Transverse colon (tissue), 4 donors: ENCODE results near the gene SRL. TPM values are rescaled to one million over a fixed set of nuclear protein-coding genes. Genes with fewer than 3 reads are reported as not detected.

Source experiments
- DNase-seq: peaks from one replicate; pipeline ENCODE4 v3.0.0-alpha.2; 2019
- H3K27ac ChIP-seq, 4 donors: fragments of 200-600 bp; sonication (generic); 2 replicates each; pipeline ENCODE4 v1.5.1; 2016 to 2018; ENCODE audit warnings: inconsistent platforms in 4 of 4
- H3K27me3 ChIP-seq: fragments of 200-600 bp; sonication (generic); 2 replicates; pipeline ENCODE4 v1.5.1; 2017; ENCODE audit warnings: inconsistent platforms
- H3K36me3 ChIP-seq, 4 donors: fragments of 200-600 bp; sonication (generic); 2 replicates each; pipeline ENCODE4 v1.5.1; 2017 to 2019; ENCODE audit warnings: inconsistent platforms in 4 of 4
- H3K4me1 ChIP-seq, 4 donors: fragments of 200-600 bp; sonication (generic); 2 replicates each; pipeline ENCODE4 v1.5.1; 2017 to 2020; ENCODE audit warnings: inconsistent platforms in 4 of 4
- H3K4me3 ChIP-seq, 4 donors: fragments of 200-600 bp; sonication (generic); 1 replicate in 1 of 4; 2 replicates in 3 of 4; pipeline versions ENCODE4 v1.5.1 to v1.6.1; 2017 to 2019; ENCODE audit warnings: inconsistent platforms in 4 of 4
- H3K9me3 ChIP-seq, 2 donors: fragments of 200-600 bp; sonication (generic); 2 replicates each; pipeline ENCODE4 v1.5.1; 2017 to 2019; ENCODE audit warnings: inconsistent platforms in 2 of 2
- EP300 ChIP-seq: sonication (generic); formaldehyde crosslinking; IDR thresholded peaks from one replicate; pipeline ENCODE4 v1.6.1; 2017; ENCODE audit warnings: antibody characterized with exemption, low read depth
- POLR2A ChIP-seq: fragments of 450-650 bp; IDR thresholded peaks from one replicate; pipeline ENCODE4 v1.6.1; 2016; ENCODE audit warnings: antibody characterized with exemption, mild to moderate bottlenecking, moderate library complexity
- POLR2AphosphoS5 ChIP-seq, 3 donors: sonication (generic); formaldehyde crosslinking; IDR thresholded peaks; one replicate each; pipeline ENCODE4 v1.6.1; 2016; ENCODE audit warnings: antibody characterized with exemption in 3 of 3
- WGBS, 2 donors: methylation state at CpG; one replicate each; pipeline ENCODE4 v1.1.5; 2018; ENCODE audit warnings: low coverage in 1 of 2; 5-methylcytosine and 5-hydroxymethylcytosine counted together
- in situ Hi-C, 4 donors: fragments of 200-750 bp; cut with MboI; loops; one replicate each; pipeline versions ENCODE4 v1.15.0 to v1.15.1; 2017; ENCODE audit warnings: low sequenced_read_pairs in 3 of 4, low pct_ligation_motif_present in 1 of 4, low pct_unique_long_range_greater_than_20kb in 1 of 4
- intact Hi-C: fragments of 100-400 bp; cut with DNase I; formaldehyde crosslinking; loops from one replicate; pipeline ENCODE4 v1.15.1; 2023; ENCODE audit warnings: low total_unique reads
- total RNA-seq, 4 donors: library from RNA; depleted of rRNA; stranded (reverse); fragments of >200 nt; gene quantifications; one replicate each; pipeline ENCODE4 v1.1.0, GENCODE V29; 2016
- TF ChIP-seq, protein P1 (sequence below), 5 experiments: fragments of 200-600 bp in 3 of 5; fragments of 450-650 bp in 2 of 5; sonication (generic) in 3 of 5; IDR thresholded peaks; 1 replicate in 2 of 5; 2 replicates in 3 of 5; pipeline ENCODE4 v1.5.1; 2016 to 2017; ENCODE audit warnings: antibody characterized with exemption in 5 of 5, inconsistent platforms in 3 of 5, mild to moderate bottlenecking in 2 of 5, moderate library complexity in 1 of 5

SRL gene
- total RNA-seq, 4 donors from 2014 or later: 0.32 to 0.68 TPM; not detected in 2

DNA sequence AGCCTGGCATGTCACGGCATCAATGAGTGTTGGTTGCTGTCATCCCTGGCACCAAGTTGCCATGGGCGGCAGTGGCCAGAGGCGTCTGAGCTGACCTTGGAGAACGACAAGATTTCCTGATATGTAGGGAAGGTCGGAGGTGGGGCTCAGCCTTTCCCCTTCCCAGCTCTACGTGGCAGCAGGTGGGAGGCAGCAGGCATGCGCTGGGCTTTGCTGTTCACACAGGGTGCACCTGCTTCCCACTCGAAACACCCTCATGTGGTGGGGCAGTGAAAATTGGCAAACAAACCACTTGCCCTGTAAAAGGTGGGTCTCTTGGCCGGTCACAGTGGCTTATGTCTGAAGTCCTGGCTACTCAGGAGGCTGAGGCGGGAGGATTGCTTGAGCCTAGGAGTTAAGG, 43.3 kb upstream of the SRL start:
- intact Hi-C loops: no loop called here

DNA sequence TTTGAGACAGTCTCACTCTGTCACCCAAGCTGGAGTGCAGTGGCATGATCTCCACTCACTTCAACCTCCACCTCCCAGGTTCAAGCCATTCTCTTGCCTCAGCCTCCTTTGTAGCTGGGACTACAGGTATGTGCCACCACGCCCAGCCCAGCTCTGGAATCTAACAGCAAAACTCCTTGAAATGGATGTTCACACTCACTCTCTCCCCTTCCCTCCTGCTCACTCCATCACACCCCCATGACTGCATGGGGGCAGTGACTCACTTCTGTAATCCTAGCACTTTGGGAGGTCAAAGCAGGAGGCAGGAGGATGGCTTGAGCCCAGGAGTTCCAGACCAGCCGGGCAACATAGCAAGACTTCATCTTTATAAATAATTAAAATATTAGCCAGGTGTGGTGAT, 42.1 kb upstream of the SRL start:
- TF ChIP-seq EP300 (no peak), POLR2A (no peak), POLR2AphosphoS5 (IDR thresholded peaks at IDR 0.05) (no peak)
- TF ChIP-seq, protein P1, sequence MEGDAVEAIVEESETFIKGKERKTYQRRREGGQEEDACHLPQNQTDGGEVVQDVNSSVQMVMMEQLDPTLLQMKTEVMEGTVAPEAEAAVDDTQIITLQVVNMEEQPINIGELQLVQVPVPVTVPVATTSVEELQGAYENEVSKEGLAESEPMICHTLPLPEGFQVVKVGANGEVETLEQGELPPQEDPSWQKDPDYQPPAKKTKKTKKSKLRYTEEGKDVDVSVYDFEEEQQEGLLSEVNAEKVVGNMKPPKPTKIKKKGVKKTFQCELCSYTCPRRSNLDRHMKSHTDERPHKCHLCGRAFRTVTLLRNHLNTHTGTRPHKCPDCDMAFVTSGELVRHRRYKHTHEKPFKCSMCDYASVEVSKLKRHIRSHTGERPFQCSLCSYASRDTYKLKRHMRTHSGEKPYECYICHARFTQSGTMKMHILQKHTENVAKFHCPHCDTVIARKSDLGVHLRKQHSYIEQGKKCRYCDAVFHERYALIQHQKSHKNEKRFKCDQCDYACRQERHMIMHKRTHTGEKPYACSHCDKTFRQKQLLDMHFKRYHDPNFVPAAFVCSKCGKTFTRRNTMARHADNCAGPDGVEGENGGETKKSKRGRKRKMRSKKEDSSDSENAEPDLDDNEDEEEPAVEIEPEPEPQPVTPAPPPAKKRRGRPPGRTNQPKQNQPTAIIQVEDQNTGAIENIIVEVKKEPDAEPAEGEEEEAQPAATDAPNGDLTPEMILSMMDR (IDR thresholded peaks at IDR 0.05): no peak
- no peaks in the 10 kb centered on the region for H3K9me3 ChIP-seq
- 83% methylated on average over 1 to 2 of the region's 2 CpGs for WGBS, 2 donors
- no peak for DNase-seq
- H3K4me1 ChIP-seq: peaks cover 6 to 8% (median 7%) of the 10 kb centered on the region in 4 donors
- H3K36me3 ChIP-seq: no peaks in the 10 kb centered on the region
- in situ Hi-C loops: no loop called here
- H3K27me3 ChIP-seq: no peaks in the 10 kb centered on the region
- H3K27ac ChIP-seq: no peak overlapping the region
- intact Hi-C loops: no loop called here
- H3K4me3 ChIP-seq: no peak overlapping the region

More for the DNA sequence above, 43.3 kb upstream of the SRL start:
- DNase-seq: no peak
- Histone ChIP-seq H3K27me3 (no peaks in the 10 kb centered on the region), H3K27ac (no peak overlapping the region), H3K4me3 (no peak overlapping the region), H3K4me1 (peaks cover 6 to 8% (median 7%) of the 10 kb centered on the region in 4 donors), H3K36me3 (no peaks in the 10 kb centered on the region), H3K9me3 (no peaks in the 10 kb centered on the region)
- no peak for TF ChIP-seq EP300
- WGBS, 2 donors: 58% methylated on average over 10 of the region's 10 CpGs; no CpG with 5 or more reads in 1 of the 2 donors
- in situ Hi-C loops: loop anchor here in 1 of 4 donors (5.0 kb wide), 1 partner anchor 47 kb away; no protein-coding TSS in a partner anchor

DNA sequence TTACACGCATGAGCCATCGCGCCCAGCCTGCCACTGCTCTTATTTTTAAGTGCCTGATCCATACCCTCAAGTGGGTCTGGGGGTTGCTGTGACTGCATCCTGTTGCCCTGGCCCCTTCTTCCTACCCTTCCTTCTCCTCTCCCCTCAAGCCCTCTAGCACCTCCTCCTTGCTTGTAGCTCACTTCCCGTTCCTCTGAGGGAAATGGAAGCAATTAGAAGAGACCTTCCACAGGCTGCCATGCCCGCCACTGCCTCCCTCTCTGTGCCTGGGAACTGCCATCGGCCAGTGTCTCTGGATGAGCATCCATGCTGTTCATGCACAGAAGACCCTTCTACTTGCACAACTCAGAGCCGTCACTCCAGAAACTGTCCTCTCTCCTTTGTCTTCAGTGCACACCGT, 41.6 kb upstream of the SRL start:
- TF ChIP-seq EP300: no peak
- TF ChIP-seq POLR2AphosphoS5 (IDR thresholded peaks at IDR 0.05): no peak
- TF ChIP-seq POLR2A: no peak
- TF ChIP-seq, protein P1 (IDR thresholded peaks at IDR 0.05): no peak
- no peaks in the 10 kb centered on the region for H3K36me3 ChIP-seq
- H3K27ac ChIP-seq: no peak overlapping the region
- H3K4me1 ChIP-seq: peaks cover 4 to 5% (median 4%) of the 10 kb centered on the region in 4 donors
- no peaks in the 10 kb centered on the region for H3K27me3 ChIP-seq
- in situ Hi-C loops (no loop called here), intact Hi-C loops (no loop called here)
- DNase-seq: no peak
- H3K4me3 ChIP-seq: no peak overlapping the region
- whole genome bisulfite sequencing, 2 donors: 63 to 82% methylated on average over 4 to 8 of the region's 8 CpGs
- H3K9me3 ChIP-seq: no peaks in the 10 kb centered on the region

DNA sequence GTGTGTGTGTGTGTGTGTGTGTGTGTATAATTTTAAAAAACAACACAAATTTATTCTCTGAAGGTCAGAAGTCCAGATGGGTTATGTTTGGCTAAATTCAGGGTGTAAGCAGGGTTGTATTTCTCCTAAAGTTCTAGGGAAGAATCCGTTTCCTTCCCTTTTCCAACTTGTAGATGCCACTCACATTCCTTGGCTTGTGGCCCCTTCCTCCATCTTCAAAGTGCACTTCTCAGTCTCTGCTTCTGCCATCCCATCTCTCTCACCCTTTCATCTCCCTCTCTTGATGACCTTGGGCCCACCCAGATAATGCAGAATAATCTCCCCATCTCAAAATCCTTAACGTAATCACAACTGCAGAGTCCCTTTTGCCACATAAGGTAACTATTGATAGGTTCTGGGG, 38.7 kb upstream of the SRL start:
- H3K27ac ChIP-seq: no peak overlapping the region
- intact Hi-C loops: no loop called here
- in situ Hi-C loops: no loop called here
- DNase-seq: no peak
- H3K4me3 ChIP-seq: no peak overlapping the region
- no peaks in the 10 kb centered on the region for H3K9me3 ChIP-seq
- WGBS, 2 donors: 91 to 100% methylated on average over 1 to 2 of the region's 2 CpGs
- H3K36me3 ChIP-seq: no peaks in the 10 kb centered on the region
- TF ChIP-seq POLR2A (no peak), EP300 (no peak), POLR2AphosphoS5 (IDR thresholded peaks at IDR 0.05) (no peak)
- TF ChIP-seq, protein P1 (IDR thresholded peaks at IDR 0.05): no peak
- H3K4me1 ChIP-seq: no peaks in the 10 kb centered on the region
- no peaks in the 10 kb centered on the region for H3K27me3 ChIP-seq

DNA sequence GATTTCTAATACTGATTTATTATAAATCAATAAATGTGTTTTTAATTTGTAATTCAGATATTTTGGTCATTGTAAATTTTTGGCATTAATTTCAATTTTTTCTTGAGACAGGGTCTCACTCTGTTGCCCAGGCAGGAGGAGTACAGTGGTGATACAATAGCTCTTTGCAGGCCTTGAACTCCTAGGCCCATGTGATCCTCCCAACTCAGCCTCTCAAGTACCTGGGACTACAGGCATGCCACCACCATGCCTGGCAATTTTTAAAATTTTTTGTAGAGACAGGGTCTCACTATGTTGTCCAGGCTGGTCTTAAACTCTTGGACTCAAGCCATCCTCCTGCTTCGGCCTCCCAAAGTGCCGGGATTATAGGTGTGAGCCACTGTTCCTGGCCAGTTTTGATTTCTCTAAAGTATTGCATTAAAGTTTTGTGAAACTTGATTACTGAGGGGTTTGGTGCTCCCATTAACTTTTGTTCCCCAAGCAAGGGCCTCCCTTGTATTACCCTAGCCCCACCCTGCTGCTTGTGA, 36.2 kb upstream of the SRL start:
- Histone ChIP-seq H3K36me3 (no peaks in the 10 kb centered on the region), H3K4me3 (no peak overlapping the region), H3K4me1 (peaks cover 0 to 8% (median 0%) of the 10 kb centered on the region in 4 donors), H3K27ac (no peak overlapping the region), H3K9me3 (no peaks in the 10 kb centered on the region), H3K27me3 (no peaks in the 10 kb centered on the region)
- no peak for DNase-seq
- in situ Hi-C loops: no loop called here
- 94 to 100% methylated on average over 2 of the region's 2 CpGs for WGBS, 2 donors
- TF ChIP-seq, protein P1 (IDR thresholded peaks at IDR 0.05): no peak
- no peak for TF ChIP-seq POLR2AphosphoS5 (IDR thresholded peaks at IDR 0.05)
- TF ChIP-seq EP300: no peak
- no peak for TF ChIP-seq POLR2A
- intact Hi-C loops: no loop called here
